Measurements from ENCODE around the gene RALGAPA1.

Gene RALGAPA1

DNA sequence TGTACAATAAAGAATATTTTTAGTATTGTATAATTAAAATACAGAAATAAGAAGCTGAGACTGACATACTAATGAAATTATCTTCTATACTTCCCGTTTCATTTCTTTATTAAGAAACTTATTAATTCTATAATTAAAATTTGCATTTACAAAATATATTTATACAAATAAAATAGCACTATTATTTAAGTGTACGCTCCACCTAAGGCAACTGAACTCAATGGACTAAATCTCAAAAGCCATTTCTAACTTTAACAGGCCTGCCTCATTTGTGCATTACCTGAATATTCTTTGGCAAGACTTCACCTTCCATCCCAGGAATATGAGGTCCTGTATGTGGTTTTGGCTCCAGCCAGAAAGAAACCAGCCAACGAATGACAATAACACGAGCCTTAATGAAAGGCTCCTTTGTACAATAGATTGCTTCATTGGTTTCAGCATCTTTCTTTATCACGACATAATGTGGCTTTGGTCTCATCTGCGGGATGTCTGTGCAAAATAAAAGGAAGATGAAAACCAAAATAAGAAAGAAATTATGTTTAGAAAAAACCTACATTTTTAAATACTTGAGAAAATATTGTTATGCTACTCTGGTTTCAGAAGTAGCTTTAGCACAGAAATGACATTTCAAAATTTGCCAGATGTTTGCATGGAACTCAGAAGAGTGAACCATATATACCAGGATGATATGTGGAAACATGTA, 58.7 kb downstream of the RALGAPA1 start:
- no peak for TF ChIP-seq FOXK2 (IDR thresholded peaks at IDR 0.05)
- no peak for TF ChIP-seq CTBP1 (IDR thresholded peaks at IDR 0.05; ENCODE audit: borderline replicate concordance)
- TF ChIP-seq, protein P1, sequence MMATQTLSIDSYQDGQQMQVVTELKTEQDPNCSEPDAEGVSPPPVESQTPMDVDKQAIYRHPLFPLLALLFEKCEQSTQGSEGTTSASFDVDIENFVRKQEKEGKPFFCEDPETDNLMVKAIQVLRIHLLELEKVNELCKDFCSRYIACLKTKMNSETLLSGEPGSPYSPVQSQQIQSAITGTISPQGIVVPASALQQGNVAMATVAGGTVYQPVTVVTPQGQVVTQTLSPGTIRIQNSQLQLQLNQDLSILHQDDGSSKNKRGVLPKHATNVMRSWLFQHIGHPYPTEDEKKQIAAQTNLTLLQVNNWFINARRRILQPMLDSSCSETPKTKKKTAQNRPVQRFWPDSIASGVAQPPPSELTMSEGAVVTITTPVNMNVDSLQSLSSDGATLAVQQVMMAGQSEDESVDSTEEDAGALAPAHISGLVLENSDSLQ (IDR thresholded peaks at IDR 0.05): no peak
- no peak for TF ChIP-seq NFRKB (IDR thresholded peaks at IDR 0.05)
- no peak for TF ChIP-seq ARNT (IDR thresholded peaks at IDR 0.05)
- TF ChIP-seq TARDBP (IDR thresholded peaks at IDR 0.05): no peak
- no peak for TF ChIP-seq ZNF384 (IDR thresholded peaks at IDR 0.05)
- no peak for TF ChIP-seq ELF4 (IDR thresholded peaks at IDR 0.05)
- no peak for TF ChIP-seq BHLHE40 (IDR thresholded peaks at IDR 0.05; ENCODE audit: borderline replicate concordance)
- TF ChIP-seq SP1 (IDR thresholded peaks at IDR 0.05): no peak
- no peak for TF ChIP-seq L3MBTL2 (conservative IDR thresholded peaks at IDR 0.05)
- no peak for TF ChIP-seq FOXM1 (IDR thresholded peaks at IDR 0.05; ENCODE audit: borderline replicate concordance)
- TF ChIP-seq HDGF (IDR thresholded peaks at IDR 0.05; ENCODE audit: borderline replicate concordance): no peak
- no peak for TF ChIP-seq FOXA1 (IDR thresholded peaks at IDR 0.05)
- no peak for TF ChIP-seq SUZ12 (IDR thresholded peaks at IDR 0.05)
- TF ChIP-seq LEF1 (IDR thresholded peaks at IDR 0.05; ENCODE audit: borderline replicate concordance): no peak
- CTCF ChIA-PET: no interaction called here
- POLR2A ChIA-PET: no interaction called here
- no peak for DNase-seq (ENCODE audit: extremely low spot score)

DNA sequence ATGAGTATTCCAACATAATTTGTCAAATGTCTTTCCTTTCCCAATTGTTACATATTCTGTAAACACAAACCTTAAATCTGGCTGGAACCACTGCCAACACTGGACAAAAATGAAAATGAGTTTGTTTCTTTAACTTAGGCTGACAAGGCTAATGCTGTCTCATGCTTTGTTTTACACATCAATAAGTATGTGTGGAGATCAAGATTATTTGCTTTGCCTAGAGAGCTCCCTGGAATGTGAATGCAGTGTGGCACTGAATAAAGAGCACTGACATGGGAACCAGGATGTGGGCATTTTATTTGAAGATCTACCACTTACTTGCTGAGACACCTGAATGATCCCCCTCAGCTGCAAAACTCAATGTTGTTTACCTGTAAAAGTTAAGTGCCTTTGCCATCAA, 61.7 kb downstream of the RALGAPA1 start:
- TF ChIP-seq CTBP1 (IDR thresholded peaks at IDR 0.05; ENCODE audit: borderline replicate concordance): no peak
- TF ChIP-seq FOXM1 (IDR thresholded peaks at IDR 0.05; ENCODE audit: borderline replicate concordance): no peak
- TF ChIP-seq, protein P1 (IDR thresholded peaks at IDR 0.05): no peak
- TF ChIP-seq LEF1 (IDR thresholded peaks at IDR 0.05; ENCODE audit: borderline replicate concordance): no peak
- no peak for TF ChIP-seq HDGF (IDR thresholded peaks at IDR 0.05; ENCODE audit: borderline replicate concordance)
- TF ChIP-seq SP1 (IDR thresholded peaks at IDR 0.05): no peak
- TF ChIP-seq BHLHE40 (IDR thresholded peaks at IDR 0.05; ENCODE audit: borderline replicate concordance): no peak
- TF ChIP-seq ELF4 (IDR thresholded peaks at IDR 0.05): no peak
- no peak for TF ChIP-seq NFRKB (IDR thresholded peaks at IDR 0.05)
- no peak for TF ChIP-seq ARNT (IDR thresholded peaks at IDR 0.05)
- ChIA-PET CTCF (interaction anchor here (0.7 to 1.3 kb wide), 2 partner anchors 71 to 1611 kb away, joined by 4 to 6 read pairs; no protein-coding TSS in a partner anchor), POLR2A (no interaction called here)
- no peak for DNase-seq (ENCODE audit: extremely low spot score)

DNA sequence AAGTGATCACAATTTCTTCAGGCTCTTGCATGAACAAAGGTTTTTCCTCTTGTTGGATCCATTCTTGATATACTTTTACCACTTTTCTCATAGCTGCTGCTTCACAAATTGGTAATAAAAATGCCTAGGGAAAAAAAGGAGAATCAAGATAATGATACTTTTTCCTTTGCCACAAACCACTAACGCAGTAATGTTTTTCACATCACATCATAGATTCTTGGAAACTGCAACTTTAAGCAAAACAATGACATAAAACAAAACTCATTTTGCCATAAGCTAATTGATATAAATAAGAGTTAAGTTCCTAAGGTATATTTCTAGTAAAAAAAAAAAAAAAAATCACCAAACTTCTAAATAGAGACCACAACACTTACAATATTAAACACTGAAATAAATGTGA, 66.7 kb downstream of the RALGAPA1 start:
- no peak for DNase-seq (ENCODE audit: extremely low spot score)
- CTCF ChIA-PET: no interaction called here
- POLR2A ChIA-PET: no interaction called here
- no peak for TF ChIP-seq FOXK2 (IDR thresholded peaks at IDR 0.05)
- TF ChIP-seq L3MBTL2 (conservative IDR thresholded peaks at IDR 0.05): no peak
- TF ChIP-seq, protein P1 (IDR thresholded peaks at IDR 0.05): no peak
- TF ChIP-seq CTBP1 (IDR thresholded peaks at IDR 0.05; ENCODE audit: borderline replicate concordance): no peak
- TF ChIP-seq NFRKB (IDR thresholded peaks at IDR 0.05): no peak
- no peak for TF ChIP-seq FOXM1 (IDR thresholded peaks at IDR 0.05; ENCODE audit: borderline replicate concordance)
- no peak for TF ChIP-seq FOXA1 (IDR thresholded peaks at IDR 0.05)
- no peak for TF ChIP-seq LEF1 (IDR thresholded peaks at IDR 0.05; ENCODE audit: borderline replicate concordance)

DNA sequence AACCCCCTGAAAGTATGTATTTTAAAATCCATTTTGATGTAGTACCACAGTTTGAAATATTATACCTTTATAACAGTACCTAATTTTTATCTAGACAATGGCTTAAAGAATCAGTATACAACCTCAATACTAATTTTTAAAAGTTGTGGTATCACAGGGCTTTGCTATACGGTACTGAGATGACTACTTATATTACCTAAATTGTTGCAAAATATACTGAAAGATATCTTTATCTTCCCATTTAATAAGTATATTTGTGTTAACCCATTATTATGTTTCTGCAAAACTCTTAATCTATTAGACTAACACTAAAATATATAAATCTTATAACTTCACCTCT, 67.1 kb downstream of the RALGAPA1 start:
- ChIA-PET CTCF (no interaction called here), POLR2A (no interaction called here)
- no peak for DNase-seq (ENCODE audit: extremely low spot score)
- TF ChIP-seq, protein P1 (IDR thresholded peaks at IDR 0.05): no peak
- TF ChIP-seq L3MBTL2 (conservative IDR thresholded peaks at IDR 0.05) (no peak), CTBP1 (IDR thresholded peaks at IDR 0.05; ENCODE audit: borderline replicate concordance) (no peak), SUZ12 (IDR thresholded peaks at IDR 0.05) (no peak), FOXM1 (IDR thresholded peaks at IDR 0.05; ENCODE audit: borderline replicate concordance) (no peak), BHLHE40 (IDR thresholded peaks at IDR 0.05; ENCODE audit: borderline replicate concordance) (no peak), TARDBP (IDR thresholded peaks at IDR 0.05) (no peak), FOXA1 (IDR thresholded peaks at IDR 0.05) (no peak), ELF4 (IDR thresholded peaks at IDR 0.05) (no peak), NFRKB (IDR thresholded peaks at IDR 0.05) (no peak), ARNT (IDR thresholded peaks at IDR 0.05) (no peak), FOXK2 (IDR thresholded peaks at IDR 0.05) (no peak), LEF1 (IDR thresholded peaks at IDR 0.05; ENCODE audit: borderline replicate concordance) (no peak), SP1 (IDR thresholded peaks at IDR 0.05) (no peak), HDGF (IDR thresholded peaks at IDR 0.05; ENCODE audit: borderline replicate concordance) (no peak), ZNF384 (IDR thresholded peaks at IDR 0.05) (no peak)

DNA sequence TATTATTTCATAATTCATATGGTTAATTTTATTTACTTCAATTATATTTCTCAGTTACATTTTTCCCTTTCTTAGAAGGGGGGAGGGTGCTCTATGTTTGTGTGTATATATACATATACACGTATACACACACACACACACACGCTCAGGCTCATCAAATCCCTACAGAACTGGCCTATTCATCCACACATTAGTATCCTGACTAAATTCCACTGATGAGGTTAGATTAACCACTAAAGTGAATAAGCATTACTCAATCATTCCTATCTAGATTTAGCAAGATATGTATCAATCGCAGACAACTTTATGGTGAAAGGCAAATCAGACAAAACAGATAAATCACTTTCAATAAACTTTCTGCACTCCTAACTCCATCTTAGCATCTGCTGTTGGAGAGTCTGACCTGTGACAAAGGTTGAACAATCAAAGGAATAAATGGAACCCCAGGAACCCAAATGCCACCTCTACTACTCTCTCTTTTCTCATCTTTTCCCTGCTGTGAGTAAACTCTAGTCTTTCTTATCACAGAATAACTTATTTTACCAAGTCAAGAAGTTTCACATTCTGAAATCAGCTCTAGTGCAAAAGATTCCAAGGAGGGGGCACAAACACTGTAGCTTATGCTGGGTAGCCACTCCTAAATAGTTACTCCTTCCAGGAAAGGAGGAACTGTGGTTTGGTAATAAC, 67.6 kb downstream of the RALGAPA1 start:
- ChIA-PET CTCF (no interaction called here), POLR2A (no interaction called here)
- no peak for DNase-seq (ENCODE audit: extremely low spot score)
- TF ChIP-seq FOXM1 (IDR thresholded peaks at IDR 0.05; ENCODE audit: borderline replicate concordance) (no peak), ZNF384 (IDR thresholded peaks at IDR 0.05) (no peak), NFRKB (IDR thresholded peaks at IDR 0.05) (no peak), SP1 (IDR thresholded peaks at IDR 0.05) (no peak), FOXA1 (IDR thresholded peaks at IDR 0.05) (no peak), ARNT (IDR thresholded peaks at IDR 0.05) (no peak)

Data from HEK293T (cell line).